Keratinocyte (primary cell): ENCODE data around the gene STK38.

Source experiments
- CTCF ChIP-seq, 3 experiments: IDR thresholded peaks in 1 of 3; conservative IDR thresholded peaks in 1 of 3; optimal IDR thresholded peaks in 1 of 3; 2 replicates in 2 of 3; 3 replicates in 1 of 3; pipeline versions ENCODE3 to v1.5.1; 2011; ENCODE audit warnings: low read length in 3 of 3, mild to moderate bottlenecking in 3 of 3, moderate library complexity in 2 of 3, control low read depth in 1 of 3, inconsistent platforms in 1 of 3; ENCODE audit not compliant: insufficient read depth in 2 of 3; ENCODE audit errors: extremely low read depth in 1 of 3
- EZH2 ChIP-seq: IDR thresholded peaks from one replicate; pipeline ENCODE4 v1.6.1; 2012; ENCODE audit warnings: inconsistent platforms, mild to moderate bottlenecking, low read length, moderate library complexity

- TF ChIP-seq CTCF (optimal IDR thresholded peaks at IDR 0.05 in 1 of 3, IDR thresholded peaks at IDR 0.05 in 1 of 3, conservative IDR thresholded peaks at IDR 0.05 in 1 of 3; ENCODE audit: extremely low read depth in 1 of 3, insufficient read depth in 2 of 3, low read length in 3 of 3) (no peak), EZH2 (no peak)
These were observed 34.4 kb upstream of the STK38 start for GRCh38 chr6:36581716-36582115.
